ENCODE measurements around the gene ZNF724. TPM values are rescaled to one million over a fixed set of nuclear protein-coding genes. Genes with fewer than 3 reads are reported as not detected.
A peak's percentile ranks its signal among the peaks of the same experiment; 100 is the strongest.

The ZNF724 gene
- total and polyA plus RNA-seq, 2 of the 8 experiments (the other 6 are each of a cell fraction or from before 2014, with no cell fraction given): 8.7 to 67.2 TPM

DNA sequence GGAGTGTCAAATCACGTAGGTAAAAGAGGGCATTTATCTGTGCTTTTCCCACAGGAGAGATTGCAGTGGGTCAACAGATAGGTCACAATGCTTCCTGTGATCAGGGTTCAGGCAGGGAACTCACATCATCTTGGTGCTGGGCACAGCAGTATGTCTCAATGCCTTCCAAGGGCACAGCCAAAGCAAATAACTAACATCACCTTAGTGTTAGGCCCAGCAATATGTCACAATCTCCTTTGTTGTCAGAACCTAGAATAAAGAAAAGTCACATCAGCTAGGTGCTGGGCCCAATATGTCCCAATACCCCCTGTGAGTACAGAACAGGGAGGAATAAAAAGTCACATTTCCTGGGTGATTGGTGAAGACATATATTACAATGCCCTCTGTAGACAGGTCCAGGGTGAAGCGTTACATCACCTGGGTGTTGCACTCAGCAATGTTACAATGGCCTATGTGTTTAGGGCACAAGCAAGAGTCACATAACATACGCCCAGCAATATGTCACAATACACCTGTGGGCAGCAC, 11.4 kb upstream of the ZNF724 start:
- peaks cover 2% of the 10 kb centered on the region; the same call in 1 of the 2 replicates for H3K79me1 ChIP-seq (ENCODE audit: low read depth, low read length)
- no peak overlapping the region for H3K4me3 ChIP-seq (ENCODE audit: extremely low read depth in 1 of 4, insufficient read depth in 2 of 4, low read depth in 3 of 4, low read length in 4 of 4)
- H2BK20ac ChIP-seq (ENCODE audit: low read length): no peak overlapping the region
- DNase-seq (ENCODE audit: low read depth in 1 of 2, low spot score in 2 of 2): no peak
- POLR2A ChIA-PET (ENCODE audit: partially characterized antibody): interaction anchor here (1.6 to 21.9 kb wide), 3 partner anchors 7 to 21 kb away, joined by 3 to 383 read pairs (median 383); partner anchors contain the start of gene ZNF724
- H3K14ac ChIP-seq (ENCODE audit: insufficient read length): no peak overlapping the region
- peaks cover 0 to 3% of the 10 kb centered on the region in 2 experiments; a peak in 1 of 4 replicates for H3K79me2 ChIP-seq (ENCODE audit: control insufficient read depth in 1 of 2, insufficient read depth in 2 of 2, low read length in 2 of 2)
- no peaks in the 10 kb centered on the region for H3K9me3 ChIP-seq (ENCODE audit: insufficient read depth in 2 of 2, low read depth in 1 of 2, low read length in 1 of 2)
- no peak overlapping the region for H3K27ac ChIP-seq (ENCODE audit: low read depth, low read length)
- no peaks in the 10 kb centered on the region for H3K27me3 ChIP-seq (replicated peaks in 1 of 4; ENCODE audit: control insufficient read depth in 3 of 4, extremely low read depth in 1 of 4, insufficient read depth in 3 of 4, low read length in 3 of 4)
- peak overlapping the region; percentile 35; the same call in 1 of the 2 replicates for H4K8ac ChIP-seq (ENCODE audit: extremely low read depth, insufficient read depth, low read length)
- no peak overlapping the region for H2BK120ac ChIP-seq (replicated peaks; ENCODE audit: low read depth, low read length)
- H2BK12ac ChIP-seq (ENCODE audit: low read depth, low read length): no peak overlapping the region
- H3K36me3 ChIP-seq (ENCODE audit: control insufficient read depth in 2 of 4, insufficient read depth in 4 of 4, low read length in 3 of 4): peaks cover 9 to 67% (median 49%) of the 10 kb centered on the region in 4 experiments; a peak in 7 of 8 replicates
- CTCF ChIA-PET (ENCODE audit: partially characterized antibody): interaction anchor here (0.5 kb wide), 1 partner anchor 10 kb away, joined by 3 read pairs; no protein-coding TSS in a partner anchor
- no peak for FAIRE-seq
- no peak overlapping the region for H3K18ac ChIP-seq (ENCODE audit: extremely low read depth, low read length)
- H4K91ac ChIP-seq (replicated peaks; ENCODE audit: insufficient read length, low read length): no peak overlapping the region
- H2AK5ac ChIP-seq (ENCODE audit: low read depth, low read length): no peak overlapping the region
- H3K4me1 ChIP-seq (replicated peaks in 1 of 4; ENCODE audit: control insufficient read depth in 3 of 4, insufficient read depth in 4 of 4, low read length in 3 of 4): no peaks in the 10 kb centered on the region
- 94% methylated on average over 3 of the region's 3 CpGs; no CpG with 5 or more reads in 1 of the 2 experiments for WGBS, 2 experiments (ENCODE audit: extremely low coverage in 1 of 2, insufficient coverage in 1 of 2, insufficient read length in 1 of 2, insufficient replicate concordance in 2 of 2, low coverage in 1 of 2, low lambda C conversion rate in 2 of 2, missing lambda C conversion rate in 1 of 2)
- H4K20me1 ChIP-seq (replicated peaks in 1 of 2; ENCODE audit: control insufficient read depth in 1 of 2, insufficient read depth in 2 of 2, low read length in 2 of 2): peaks cover 3 to 16% of the 10 kb centered on the region in 2 experiments
- H4K5ac ChIP-seq (ENCODE audit: insufficient read length, low read depth, low read length): no peak overlapping the region
- no peak overlapping the region for H2BK5ac ChIP-seq (ENCODE audit: low read depth, low read length)
- no peak overlapping the region for H3K4me2 ChIP-seq (ENCODE audit: insufficient read depth in 1 of 2, low read depth in 2 of 2, low read length in 2 of 2)
- H3K4ac ChIP-seq (replicated peaks; ENCODE audit: insufficient read length, low read depth, low read length): no peak overlapping the region
- no peaks in the 10 kb centered on the region for H3K23me2 ChIP-seq (ENCODE audit: low read depth, low read length)
- H3K56ac ChIP-seq (replicated peaks; ENCODE audit: insufficient read length, low read depth, low read length): no peak overlapping the region
- H2BK15ac ChIP-seq (ENCODE audit: low read length): no peak overlapping the region
- no peak overlapping the region for H2AFZ ChIP-seq (ENCODE audit: low read length)
- no peak overlapping the region for H3K23ac ChIP-seq (ENCODE audit: insufficient read length)
- no peak overlapping the region for H3K9ac ChIP-seq (replicated peaks in 1 of 4; ENCODE audit: extremely low read depth in 1 of 4, low read depth in 3 of 4, low read length in 3 of 4)
- TF ChIP-seq CHD1 (IDR thresholded peaks at IDR 0.05; ENCODE audit: low read depth, low read length) (no peak), KDM5A (IDR thresholded peaks at IDR 0.05; ENCODE audit: low read length) (no peak), E2F6 (IDR thresholded peaks at IDR 0.05) (no peak), POLR2AphosphoS5 (IDR thresholded peaks at IDR 0.05; ENCODE audit: low read depth, low read length) (no peak), POU5F1 (IDR thresholded peaks at IDR 0.05; ENCODE audit: low read depth, low read length) (no peak), SP1 (IDR thresholded peaks at IDR 0.05; ENCODE audit: low read depth, low read length) (no peak), BCL11A (IDR thresholded peaks at IDR 0.05; ENCODE audit: low read depth in 2 of 2, low read length in 2 of 2) (no peak), JUN (IDR thresholded peaks at IDR 0.05; ENCODE audit: low read depth, low read length) (no peak), PHF8 (conservative IDR thresholded peaks at IDR 0.05; ENCODE audit: low read depth, low read length) (no peak), TAF7 (optimal IDR thresholded peaks at IDR 0.05; ENCODE audit: borderline replicate concordance, low read depth, low read length) (no peak), RFX5 (IDR thresholded peaks at IDR 0.05; ENCODE audit: borderline replicate concordance, low read depth, low read length) (no peak), BACH1 (IDR thresholded peaks at IDR 0.05; ENCODE audit: low read length) (no peak)
- TF ChIP-seq, protein P1, sequence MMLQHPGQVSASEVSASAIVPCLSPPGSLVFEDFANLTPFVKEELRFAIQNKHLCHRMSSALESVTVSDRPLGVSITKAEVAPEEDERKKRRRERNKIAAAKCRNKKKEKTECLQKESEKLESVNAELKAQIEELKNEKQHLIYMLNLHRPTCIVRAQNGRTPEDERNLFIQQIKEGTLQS (IDR thresholded peaks at IDR 0.05; ENCODE audit: insufficient read depth, low read depth, low read length): no peak

All from H1 (cell line).